ENCODE results near the gene SLC22A25. TPM values are rescaled to one million over a fixed set of nuclear protein-coding genes. Genes with fewer than 3 reads are reported as not detected.
"Not testable (repeated sequence)": the region's sequence is repeated elsewhere in the genome, so short reads cannot be mapped to it uniquely, and the experiment has no call there.

Gene SLC22A25
- polyA plus RNA-seq, 1 donor = 0.01 TPM

- not testable (repeated sequence) for DNase-seq; H3K27me3 ChIP-seq (ENCODE audit: control insufficient read depth, insufficient read depth, low read length); H3K4me3 ChIP-seq (ENCODE audit: low read length); H3K27ac ChIP-seq (ENCODE audit: low read length); H3K36me3 ChIP-seq (ENCODE audit: control insufficient read depth, insufficient read depth, low read length); H3K9me3 ChIP-seq (ENCODE audit: control insufficient read depth, low read depth, low read length)
- peaks cover 10% of the 10 kb centered on the region for H3K4me1 ChIP-seq (ENCODE audit: control insufficient read depth, insufficient read depth, low read length)
- no CpG with 5 or more reads among the region's 8 CpGs for WGBS (ENCODE audit: insufficient coverage, low lambda C conversion rate)
Measured at GRCh38 chr11:63235471-63236461, 7.6 kb downstream of the SLC22A25 start.

GRCh38 chr11:63229815-63230214 lies 13.6 kb downstream of the SLC22A25 start:
- Histone ChIP-seq H3K27ac (ENCODE audit: low read length) (no peak overlapping the region), H3K4me3 (ENCODE audit: low read length) (no peak overlapping the region), H3K36me3 (ENCODE audit: control insufficient read depth, insufficient read depth, low read length) (no peaks in the 10 kb centered on the region), H3K4me1 (ENCODE audit: control insufficient read depth, insufficient read depth, low read length) (peaks cover 3% of the 10 kb centered on the region), H3K9me3 (ENCODE audit: control insufficient read depth, low read depth, low read length) (no peaks in the 10 kb centered on the region), H3K27me3 (ENCODE audit: control insufficient read depth, insufficient read depth, low read length) (no peaks in the 10 kb centered on the region)
- no peak for DNase-seq
- WGBS (ENCODE audit: insufficient coverage, low lambda C conversion rate) = 20% methylated on average over 1 of the region's 1 CpG

GRCh38 chr11:63227521-63228107 lies 15.8 kb downstream of the SLC22A25 start:
- Histone ChIP-seq H3K4me3 (ENCODE audit: low read length) (no peak overlapping the region), H3K27me3 (ENCODE audit: control insufficient read depth, insufficient read depth, low read length) (no peaks in the 10 kb centered on the region), H3K27ac (ENCODE audit: low read length) (no peak overlapping the region), H3K36me3 (ENCODE audit: control insufficient read depth, insufficient read depth, low read length) (no peaks in the 10 kb centered on the region), H3K9me3 (ENCODE audit: control insufficient read depth, low read depth, low read length) (no peaks in the 10 kb centered on the region), H3K4me1 (ENCODE audit: control insufficient read depth, insufficient read depth, low read length) (peaks cover 3% of the 10 kb centered on the region)
- no peak for DNase-seq
- WGBS (ENCODE audit: insufficient coverage, low lambda C conversion rate) = no CpG with 5 or more reads among the region's 2 CpGs

GRCh38 chr11:63226488-63227114 lies 16.8 kb downstream of the SLC22A25 start:
- H3K27ac ChIP-seq (ENCODE audit: low read length) = no peak overlapping the region
- no peaks in the 10 kb centered on the region for H3K27me3 ChIP-seq (ENCODE audit: control insufficient read depth, insufficient read depth, low read length)
- H3K4me3 ChIP-seq (ENCODE audit: low read length) = no peak overlapping the region
- H3K4me1 ChIP-seq (ENCODE audit: control insufficient read depth, insufficient read depth, low read length) = peaks cover 3% of the 10 kb centered on the region
- H3K9me3 ChIP-seq (ENCODE audit: control insufficient read depth, low read depth, low read length) = no peaks in the 10 kb centered on the region
- no peaks in the 10 kb centered on the region for H3K36me3 ChIP-seq (ENCODE audit: control insufficient read depth, insufficient read depth, low read length)
- DNase-seq = no peak
- WGBS (ENCODE audit: insufficient coverage, low lambda C conversion rate) = no CpG with 5 or more reads among the region's 1 CpG

- no peaks in the 10 kb centered on the region for H3K36me3 ChIP-seq (ENCODE audit: control insufficient read depth, insufficient read depth, low read length)
- WGBS (ENCODE audit: insufficient coverage, low lambda C conversion rate) = no CpG with 5 or more reads among the region's 4 CpGs
- peak overlapping the region; percentile 22 for H3K27ac ChIP-seq (ENCODE audit: low read length)
- DNase-seq = peak in 1 of 2 donors; percentile 58
- no peaks in the 10 kb centered on the region for H3K9me3 ChIP-seq (ENCODE audit: control insufficient read depth, low read depth, low read length)
- no peak overlapping the region for H3K4me3 ChIP-seq (ENCODE audit: low read length)
- no peaks in the 10 kb centered on the region for H3K27me3 ChIP-seq (ENCODE audit: control insufficient read depth, insufficient read depth, low read length)
- H3K4me1 ChIP-seq (ENCODE audit: control insufficient read depth, insufficient read depth, low read length) = peaks cover 14% of the 10 kb centered on the region
Measured at GRCh38 chr11:63214093-63214492, 29.3 kb downstream of the SLC22A25 start.

GRCh38 chr11:63212742-63213141 lies 30.7 kb downstream of the SLC22A25 start:
- no peak overlapping the region for H3K27ac ChIP-seq (ENCODE audit: low read length)
- WGBS (ENCODE audit: insufficient coverage, low lambda C conversion rate) = 0% methylated on average over 1 of the region's 2 CpGs
- H3K4me3 ChIP-seq (ENCODE audit: low read length) = no peak overlapping the region
- no peaks in the 10 kb centered on the region for H3K9me3 ChIP-seq (ENCODE audit: control insufficient read depth, low read depth, low read length)
- H3K36me3 ChIP-seq (ENCODE audit: control insufficient read depth, insufficient read depth, low read length) = no peaks in the 10 kb centered on the region
- H3K27me3 ChIP-seq (ENCODE audit: control insufficient read depth, insufficient read depth, low read length) = no peaks in the 10 kb centered on the region
- DNase-seq = peak in 1 of 2 donors; percentile 8
- peaks cover 14% of the 10 kb centered on the region for H3K4me1 ChIP-seq (ENCODE audit: control insufficient read depth, insufficient read depth, low read length)

GRCh38 chr11:63210111-63210510 lies 33.3 kb downstream of the SLC22A25 start:
- Histone ChIP-seq H3K4me3 (ENCODE audit: low read length) (no peak overlapping the region), H3K4me1 (ENCODE audit: control insufficient read depth, insufficient read depth, low read length) (peaks cover 14% of the 10 kb centered on the region), H3K27ac (ENCODE audit: low read length) (no peak overlapping the region), H3K9me3 (ENCODE audit: control insufficient read depth, low read depth, low read length) (no peaks in the 10 kb centered on the region), H3K27me3 (ENCODE audit: control insufficient read depth, insufficient read depth, low read length) (no peaks in the 10 kb centered on the region), H3K36me3 (ENCODE audit: control insufficient read depth, insufficient read depth, low read length) (no peaks in the 10 kb centered on the region)
- WGBS (ENCODE audit: insufficient coverage, low lambda C conversion rate) = 20% methylated on average over 2 of the region's 3 CpGs
- DNase-seq = no peak

Other genes starting within 250 kb of the SLC22A25 start
- gene SLC22A8, start 227.8 kb downstream of the SLC22A25 start, polyA plus RNA-seq = 0.07 TPM
- not detected for gene SLC22A24, start 99.4 kb downstream of the SLC22A25 start, polyA plus RNA-seq
- gene SLC22A9, start 126.2 kb upstream of the SLC22A25 start, polyA plus RNA-seq = 0.04 TPM
- gene PLAAT5, start 247.6 kb upstream of the SLC22A25 start, polyA plus RNA-seq = 0.78 TPM